SK-N-SH treated with all-trans-retinoic acid at 6 μM for 48 hours (cell line): ENCODE measurements around the gene TMC4.
"Not testable (repeated sequence)": the region's sequence is repeated elsewhere in the genome, so short reads cannot be mapped to it uniquely, and the experiment has no call there.

Experiments used
- ATAC-seq: fragments of 200-7000 bp; cut with Tn5 transposase; 3 replicates; pipeline ENCODE4 v1.9.1; 2020; ENCODE audit warnings: mild to moderate bottlenecking, moderate library complexity
- ARNTL ChIP-seq: fragments of 450-650 bp; formaldehyde crosslinking; IDR thresholded peaks from 2 replicates; pipeline ENCODE4 v1.5.0; 2020; ENCODE audit warnings: low read depth, mild to moderate bottlenecking, moderate library complexity, borderline replicate concordance
- BACH2 ChIP-seq: fragments of 250-450 bp; sonication (Bioruptor Pico); IDR thresholded peaks from 2 replicates; pipeline ENCODE4 v1.9.0; 2021; ENCODE audit warnings: mild to moderate bottlenecking, borderline replicate concordance
- CREB5 ChIP-seq: fragments of 250-450 bp; sonication (Bioruptor Pico); IDR thresholded peaks from 2 replicates; pipeline ENCODE4 v1.5.1; 2020; ENCODE audit warnings: low read depth, mild to moderate bottlenecking, moderate library complexity
- CSDC2 ChIP-seq: fragments of 250-450 bp; sonication (Bioruptor Pico); IDR thresholded peaks from 2 replicates; pipeline ENCODE4 v1.5.0; 2020; ENCODE audit warnings: mild to moderate bottlenecking, moderate library complexity
- CSRNP3 ChIP-seq: fragments of 250-450 bp; sonication (Bioruptor Pico); IDR thresholded peaks from 2 replicates; pipeline ENCODE4 v1.5.1; 2021; ENCODE audit warnings: mild to moderate bottlenecking, moderate library complexity
- ESRRG ChIP-seq: fragments of 250-450 bp; sonication (Bioruptor Pico); IDR thresholded peaks from 2 replicates; pipeline ENCODE4 v1.6.1; 2021; ENCODE audit warnings: mild to moderate bottlenecking
- GLIS3 ChIP-seq: fragments of 250-450 bp; sonication (Bioruptor Pico); IDR thresholded peaks from 2 replicates; pipeline ENCODE4 v1.5.0; 2020; ENCODE audit warnings: mild to moderate bottlenecking, moderate library complexity
- OSR1 ChIP-seq: fragments of 250-450 bp; sonication (Bioruptor Pico); IDR thresholded peaks from 2 replicates; pipeline ENCODE4 v1.8.0; 2022; ENCODE audit warnings: moderate library complexity, mild to moderate bottlenecking, inconsistent platforms
- PATZ1 ChIP-seq: fragments of 250-450 bp; sonication (Bioruptor Pico); IDR thresholded peaks from 2 replicates; pipeline ENCODE4 v1.8.0; 2020; ENCODE audit warnings: mild to moderate bottlenecking, moderate library complexity, borderline replicate concordance
- POU6F1 ChIP-seq: fragments of 250-450 bp; sonication (Bioruptor Pico); IDR thresholded peaks from 2 replicates; pipeline ENCODE4 v1.8.0; 2021; ENCODE audit warnings: low read depth, mild to moderate bottlenecking, moderate library complexity, borderline replicate concordance
- RARB ChIP-seq: fragments of 250-450 bp; sonication (Bioruptor Pico); IDR thresholded peaks from 2 replicates; pipeline ENCODE4 v1.8.0; 2021; ENCODE audit warnings: mild to moderate bottlenecking, moderate library complexity
- SNAI2 ChIP-seq: fragments of 250-450 bp; sonication (Bioruptor Pico); IDR thresholded peaks from 2 replicates; pipeline ENCODE4 v1.5.0; 2020; ENCODE audit warnings: mild to moderate bottlenecking, moderate library complexity
- TCF4 ChIP-seq: fragments of 250-450 bp; sonication (Bioruptor Pico); IDR thresholded peaks from 2 replicates; pipeline ENCODE4 v1.8.0; 2021; ENCODE audit warnings: mild to moderate bottlenecking, moderate library complexity, borderline replicate concordance
- TOX ChIP-seq: fragments of 250-450 bp; sonication (Bioruptor Pico); IDR thresholded peaks from 2 replicates; pipeline ENCODE4 v1.8.0; 2021; ENCODE audit warnings: mild to moderate bottlenecking, moderate library complexity, borderline replicate concordance
- ZC3H10 ChIP-seq: fragments of 250-450 bp; sonication (Bioruptor Pico); IDR thresholded peaks from 2 replicates; pipeline ENCODE4 v1.5.1; 2021; ENCODE audit warnings: mild to moderate bottlenecking, moderate library complexity
- ZFP3 ChIP-seq: fragments of 250-450 bp; sonication (Bioruptor Pico); IDR thresholded peaks from 2 replicates; pipeline ENCODE4 v1.5.0; 2020; ENCODE audit warnings: mild to moderate bottlenecking, moderate library complexity
- ZNF565 ChIP-seq: fragments of 450-650 bp; formaldehyde crosslinking; conservative IDR thresholded peaks from 2 replicates; pipeline ENCODE4 v1.5.0; 2020; ENCODE audit warnings: low read depth, mild to moderate bottlenecking, moderate library complexity

TMC4 gene

GRCh38 chr19:54173359-54173699 lies 369 bp upstream of the TMC4 start (continued):
- TF ChIP-seq CREB5 (CRISPR knock-in tag) (no peak), ZFP3 (CRISPR knock-in tag) (no peak), ZNF565 (CRISPR knock-in tag) (no peak), ESRRG (CRISPR knock-in tag) (no peak), POU6F1 (CRISPR knock-in tag) (no peak), BACH2 (CRISPR knock-in tag) (no peak), CSDC2 (no peak), SNAI2 (CRISPR knock-in tag) (no peak), TCF4 (CRISPR knock-in tag) (no peak), GLIS3 (CRISPR knock-in tag) (no peak)

GRCh38 chr19:54171736-54172431 lies 1.1 kb downstream of the TMC4 start:
- ATAC-seq, result not testable (repeated sequence)

GRCh38 chr19:54169149-54169740 lies 3.7 kb downstream of the TMC4 start:
- TF ChIP-seq SNAI2 (CRISPR knock-in tag) (no peak), CSDC2 (no peak)
- no peak for ATAC-seq

GRCh38 chr19:54168174-54168917 lies 4.6 kb downstream of the TMC4 start:
- ATAC-seq, result peak; percentile 93
- TF ChIP-seq OSR1 (CRISPR knock-in tag), result no peak
- TF ChIP-seq ESRRG (CRISPR knock-in tag), result no peak
- TF ChIP-seq BACH2 (CRISPR knock-in tag), result no peak
- peak; percentile 41; the same call in 1 of the 2 replicates for TF ChIP-seq GLIS3 (CRISPR knock-in tag)
- no peak for TF ChIP-seq ZNF565 (CRISPR knock-in tag)
- TF ChIP-seq TOX (CRISPR knock-in tag), result no peak

- TF ChIP-seq GLIS3 (CRISPR knock-in tag), result no peak
- TF ChIP-seq SNAI2 (CRISPR knock-in tag), result no peak
- no peak for TF ChIP-seq RARB
- TF ChIP-seq ZC3H10 (CRISPR knock-in tag), result no peak
- TF ChIP-seq OSR1 (CRISPR knock-in tag), result no peak
- no peak for TF ChIP-seq ZFP3 (CRISPR knock-in tag)
- no peak for TF ChIP-seq ESRRG (CRISPR knock-in tag)
- no peak for TF ChIP-seq BACH2 (CRISPR knock-in tag)
- no peak for TF ChIP-seq CSDC2
- TF ChIP-seq CSRNP3 (CRISPR knock-in tag), result no peak
- no peak for TF ChIP-seq ARNTL (CRISPR knock-in tag)
- TF ChIP-seq PATZ1, result no peak
- no peak for TF ChIP-seq TCF4 (CRISPR knock-in tag)
- TF ChIP-seq ZNF565 (CRISPR knock-in tag), result no peak
- no peak for TF ChIP-seq TOX (CRISPR knock-in tag)
- no peak for ATAC-seq
Observed at GRCh38 chr19:54165222-54165621, 7.7 kb downstream of the TMC4 start.
